IMR-90 (cell line): Measurements from ENCODE around the gene SPAG16. TPM values are rescaled to one million over a fixed set of nuclear protein-coding genes. Genes with fewer than 3 reads are reported as not detected.

ENCODE experiments used
- ATAC-seq: fragments of 200-7000 bp; cut with Tn5 transposase; 2 replicates; pipeline ENCODE4 v1.9.1; 2020; ENCODE audit warnings: low read depth, mild to moderate bottlenecking, moderate library complexity
- BruUV-seq: library from RNA; stranded (reverse); fragments of 400-500 nt; replicated peaks from 2 replicates; lab custom pipeline; 2021; lab: Mats Ljungman, UMichigan
- CTCF ChIA-PET: fragments of 300-600 bp; formaldehyde crosslinking; extraction: SDS; loops from one replicate; lab custom pipeline; 2021; ENCODE audit warnings: antibody characterized with exemption; lab: Yijun Ruan, JAX
- POLR2A ChIA-PET: fragments of 300-600 bp; sonication (Branson Sonifier 250); formaldehyde crosslinking; loops from one replicate; lab custom pipeline; 2022; ENCODE audit warnings: antibody characterized with exemption; ENCODE audit not compliant: unreplicated experiment; lab: Charles Lee
- DNase-seq: peaks from one replicate; pipeline ENCODE4 v3.0.0; 2013
- H2AFZ ChIP-seq: replicated peaks from 2 replicates; pipeline ENCODE3; 2013; ENCODE audit warnings: low read length, mild to moderate bottlenecking; ENCODE audit not compliant: poor library complexity
- H2AK5ac ChIP-seq: 2 replicates; pipeline ENCODE4 v1.6.1; 2013; ENCODE audit warnings: low read depth, low read length, inconsistent platforms
- H2AK9ac ChIP-seq: replicated peaks from 2 replicates; pipeline ENCODE3; 2013; ENCODE audit warnings: mild to moderate bottlenecking, low read depth, low read length, moderate library complexity; ENCODE audit not compliant: poor library complexity
- H2BK120ac ChIP-seq: 2 replicates; pipeline ENCODE4 v1.6.1; 2013; ENCODE audit warnings: low read depth, low read length, inconsistent platforms
- H2BK15ac ChIP-seq: 3 replicates; pipeline ENCODE4 v1.6.1; 2013; ENCODE audit warnings: low read depth, low read length, inconsistent platforms
- H2BK20ac ChIP-seq: 2 replicates; pipeline ENCODE4 v1.6.1; 2013; ENCODE audit warnings: low read depth, mild to moderate bottlenecking, inconsistent platforms, low read length, moderate library complexity
- H2BK5ac ChIP-seq: 2 replicates; pipeline ENCODE4 v1.6.1; 2013; ENCODE audit warnings: mild to moderate bottlenecking, low read depth, low read length, inconsistent platforms; ENCODE audit not compliant: poor library complexity, severe bottlenecking
- H3K14ac ChIP-seq: replicated peaks from 2 replicates; pipeline ENCODE4 v1.6.1; 2013; ENCODE audit warnings: low read depth, low read length, inconsistent platforms
- H3K18ac ChIP-seq: 2 replicates; pipeline ENCODE4 v1.6.1; 2013; ENCODE audit warnings: low read depth, low read length, control low read depth
- H3K23ac ChIP-seq: 2 replicates; pipeline ENCODE4 v1.6.1; 2013; ENCODE audit warnings: low read depth, low read length, inconsistent platforms
- H3K27ac ChIP-seq: 2 replicates; pipeline ENCODE4 v1.5.1; 2013; ENCODE audit warnings: mild to moderate bottlenecking, control low read depth, low read length; ENCODE audit not compliant: insufficient read depth
- H3K27me3 ChIP-seq: 2 replicates; pipeline ENCODE4 v1.6.1; 2013; ENCODE audit warnings: low read length; ENCODE audit not compliant: control insufficient read depth, insufficient read depth
- H3K36me3 ChIP-seq: 2 replicates; pipeline ENCODE4 v1.6.1; 2013; ENCODE audit warnings: low read length, mixed read lengths; ENCODE audit not compliant: control insufficient read depth, insufficient read depth
- H3K4ac ChIP-seq: 2 replicates; pipeline ENCODE4 v1.6.1; 2013; ENCODE audit warnings: low read depth, low read length, inconsistent platforms
- H3K4me1 ChIP-seq: 2 replicates; pipeline ENCODE4 v1.6.1; 2013; ENCODE audit warnings: low read length, mixed read lengths; ENCODE audit not compliant: control insufficient read depth, insufficient read depth
- H3K4me2 ChIP-seq: 2 replicates; pipeline ENCODE4 v1.6.1; 2013; ENCODE audit warnings: low read depth, mild to moderate bottlenecking, control low read depth, low read length, moderate library complexity
- H3K4me3 ChIP-seq: 2 replicates; pipeline ENCODE4 v1.5.1; 2013; ENCODE audit warnings: low read depth, mild to moderate bottlenecking, control low read depth, low read length, moderate library complexity; ENCODE audit not compliant: insufficient read depth
- H3K56ac ChIP-seq: 2 replicates; pipeline ENCODE4 v1.6.1; 2013; ENCODE audit warnings: low read length, inconsistent platforms; ENCODE audit not compliant: insufficient read depth; ENCODE audit errors: extremely low read depth
- H3K79me1 ChIP-seq, 2 experiments: 2 replicates each; pipeline ENCODE4 v1.6.1; 2013; ENCODE audit warnings: low read length in 2 of 2, inconsistent platforms in 1 of 2, low read depth in 1 of 2
- H3K9ac ChIP-seq: 2 replicates; pipeline ENCODE4 v1.6.1; 2013; ENCODE audit warnings: low read depth, low read length, control low read depth
- H3K9me1 ChIP-seq: 2 replicates; pipeline ENCODE4 v1.6.1; 2013; ENCODE audit warnings: low read length, inconsistent platforms; ENCODE audit not compliant: insufficient read depth
- H3K9me3 ChIP-seq: 2 replicates; pipeline ENCODE4 v1.6.1; 2013; ENCODE audit warnings: low read length; ENCODE audit not compliant: control insufficient read depth, insufficient read depth
- H4K20me1 ChIP-seq: 2 replicates; pipeline ENCODE4 v1.6.1; 2013; ENCODE audit warnings: low read length, inconsistent platforms; ENCODE audit not compliant: insufficient read depth
- H4K5ac ChIP-seq: 2 replicates; pipeline ENCODE4 v1.6.1; 2013; ENCODE audit warnings: mild to moderate bottlenecking, low read depth, low read length, control low read depth
- H4K8ac ChIP-seq, 2 experiments: 2 replicates each; pipeline ENCODE4 v1.6.1; 2013; ENCODE audit warnings: low read depth in 2 of 2, low read length in 2 of 2, control low read depth in 1 of 2, inconsistent platforms in 1 of 2
- H4K91ac ChIP-seq: 2 replicates; pipeline ENCODE4 v1.6.1; 2013; ENCODE audit warnings: low read depth, low read length, inconsistent platforms; ENCODE audit not compliant: insufficient read depth
- BHLHE40 ChIP-seq: fragments of 150-350 bp; IDR thresholded peaks from 2 replicates; pipeline ENCODE4 v1.6.1; 2016; ENCODE audit warnings: mild to moderate bottlenecking, low read depth, low read length
- CEBPB ChIP-seq: IDR thresholded peaks from 2 replicates; pipeline ENCODE4 v1.6.1; 2012; ENCODE audit warnings: low read depth, low read length, improper control_type of control experiment
- CHD1 ChIP-seq: IDR thresholded peaks from 2 replicates; pipeline ENCODE4 v1.6.1; 2012; ENCODE audit warnings: low read depth, low read length, improper control_type of control experiment
- FOS ChIP-seq: fragments of 150-350 bp; IDR thresholded peaks from 2 replicates; pipeline ENCODE4 v1.6.1; 2016; ENCODE audit warnings: low read depth, low read length
- MAFK ChIP-seq: IDR thresholded peaks from 2 replicates; pipeline ENCODE4 v1.6.1; 2012; ENCODE audit warnings: low read depth, low read length, improper control_type of control experiment
- MAZ ChIP-seq: IDR thresholded peaks from 2 replicates; pipeline ENCODE4 v1.6.1; 2012; ENCODE audit warnings: low read depth, mild to moderate bottlenecking, low read length, improper control_type of control experiment, moderate library complexity, borderline replicate concordance
- MXI1 ChIP-seq: IDR thresholded peaks from 2 replicates; pipeline ENCODE4 v1.6.1; 2012; ENCODE audit warnings: low read depth, mild to moderate bottlenecking, low read length, moderate library complexity, borderline replicate concordance
- NFE2L2 ChIP-seq: fragments of 150-350 bp; IDR thresholded peaks from 2 replicates; pipeline ENCODE4 v1.6.1; 2016; ENCODE audit warnings: low read depth, mild to moderate bottlenecking, low read length
- POLR2A ChIP-seq: IDR thresholded peaks from 2 replicates; pipeline ENCODE4 v1.6.1; 2012; ENCODE audit warnings: mild to moderate bottlenecking, low read depth, low read length
- RAD21 ChIP-seq: IDR thresholded peaks from 2 replicates; pipeline ENCODE4 v1.6.1; 2012; ENCODE audit warnings: low read length, improper control_type of control experiment
- RCOR1 ChIP-seq: IDR thresholded peaks from 2 replicates; pipeline ENCODE4 v1.6.1; 2012; ENCODE audit warnings: mild to moderate bottlenecking, low read length, improper control_type of control experiment; ENCODE audit not compliant: insufficient replicate concordance
- RFX5 ChIP-seq: IDR thresholded peaks from 2 replicates; pipeline ENCODE4 v1.8.0; 2012; ENCODE audit warnings: low read depth, mild to moderate bottlenecking, low read length, moderate library complexity
- SMC3 ChIP-seq: fragments of 150-350 bp; IDR thresholded peaks from 2 replicates; pipeline ENCODE4 v1.6.1; 2016; ENCODE audit warnings: low read depth, mild to moderate bottlenecking, antibody characterized with exemption, low read length, moderate library complexity
- WGBS, 2 experiments: methylation state at CpG; one replicate each; pipeline versions ENCODE4 v1.1.5 to v1.1.7; 2013; ENCODE audit warnings: missing lambda C conversion rate in 2 of 2; ENCODE audit not compliant: insufficient read length in 1 of 2; ENCODE audit errors: extremely low coverage in 2 of 2; 5-methylcytosine and 5-hydroxymethylcytosine counted together
- dilution Hi-C: fragments of 300-500 bp; cut with HindIII; formaldehyde crosslinking; loops from one replicate; pipeline ENCODE4 v1.14.3; 2018; ENCODE audit warnings: low sequenced_read_pairs; ENCODE audit not compliant: unreplicated experiment
- in situ Hi-C: fragments of 300-500 bp; cut with MboI; formaldehyde crosslinking; loops from 3 replicates; pipeline ENCODE4 v1.14.3; 2019; ENCODE audit warnings: low sequenced_read_pairs, inconsistent platforms, mixed read lengths
- intact Hi-C: fragments of 100-400 bp; cut with micrococcal nuclease; formaldehyde crosslinking; loops from 2 replicates; pipeline ENCODE4 v1.10.0; 2022
- polyA plus RNA-seq, 3 experiments: library from polyadenylated mRNA; depleted of rRNA; stranded (reverse); fragments of >200 nt; gene quantifications; 2 replicates each; pipeline ENCODE4 v1.2.3, GENCODE V29; 2012; ENCODE audit warnings: low replicate concordance in 1 of 3
- total RNA-seq: library from RNA; depleted of rRNA; stranded (reverse); fragments of >200 nt; gene quantifications from 2 replicates; pipeline ENCODE4 v1.2.3, GENCODE V29; 2012
- TF ChIP-seq, protein P1 (sequence below): fragments of 150-350 bp; IDR thresholded peaks from 2 replicates; pipeline ENCODE4 v1.6.1; 2016; ENCODE audit warnings: low read depth, mild to moderate bottlenecking, low read length, moderate library complexity, borderline replicate concordance
- TF ChIP-seq, protein P2 (sequence below): fragments of 150-350 bp; IDR thresholded peaks from 2 replicates; pipeline ENCODE4 v1.6.1; 2017; ENCODE audit warnings: mild to moderate bottlenecking, antibody characterized with exemption, low read length, low read depth
- TF ChIP-seq, protein P3 (sequence below): conservative IDR thresholded peaks from 2 replicates; pipeline ENCODE4 v1.5.1; 2012; ENCODE audit warnings: mild to moderate bottlenecking, low read depth, low read length, improper control_type of control experiment

The SPAG16 gene
- total and polyA plus RNA-seq, 2 of the 4 experiments (the other 2 are of a cell fraction): 7.3 to 13.5 TPM

DNA sequence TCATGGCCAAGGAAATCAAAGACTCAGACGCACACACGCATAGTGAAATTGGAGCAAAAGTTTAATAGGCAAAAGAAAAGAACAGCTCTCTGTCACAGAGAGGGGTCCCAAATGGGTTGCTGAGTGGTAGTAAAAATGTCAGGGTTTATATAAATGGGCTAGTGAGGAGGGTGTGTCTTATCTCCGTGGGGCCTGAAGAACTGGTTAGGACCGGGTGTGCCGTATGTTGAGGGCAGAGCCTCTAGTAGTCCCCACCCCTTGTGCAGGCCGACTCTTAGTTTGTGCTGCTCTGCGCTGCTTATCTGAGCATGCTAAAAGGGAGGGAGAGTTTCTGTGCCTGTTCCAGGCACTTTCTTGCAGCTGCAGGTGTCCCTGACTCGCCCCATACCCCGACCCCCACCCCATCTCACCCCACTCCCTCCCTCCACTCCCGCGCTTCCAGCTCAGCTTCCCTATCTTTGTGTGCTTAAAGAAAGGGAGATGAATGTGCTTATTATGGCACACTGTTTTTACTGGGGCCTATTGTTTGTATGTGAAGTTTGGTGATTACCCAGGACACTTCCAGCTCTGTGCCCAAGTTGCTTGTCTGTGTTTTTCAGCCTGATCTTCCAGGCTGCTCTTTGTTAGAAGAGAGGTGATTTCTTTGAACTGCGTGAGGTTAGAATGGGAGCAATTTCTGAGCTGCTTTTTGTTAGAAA, 167.4 kb downstream of the SPAG16 start:
- Histone ChIP-seq H3K79me1 (no peaks in the 10 kb centered on the region), H2BK20ac (no peak overlapping the region), H4K91ac (no peak overlapping the region), H3K27ac (no peak overlapping the region), H3K9me1 (no peaks in the 10 kb centered on the region), H3K4me1 (no peaks in the 10 kb centered on the region), H3K14ac (no peak overlapping the region), H3K9me3 (peaks cover 2% of the 10 kb centered on the region; the same call in 1 of the 2 replicates), H2AK9ac (no peak overlapping the region), H3K4me2 (no peak overlapping the region), H4K20me1 (no peaks in the 10 kb centered on the region), H3K4ac (no peak overlapping the region), H4K5ac (no peak overlapping the region), H3K23ac (no peak overlapping the region), H3K4me3 (no peak overlapping the region), H2AK5ac (no peak overlapping the region), H3K18ac (no peak overlapping the region), H2BK15ac (no peak overlapping the region), H2AFZ (no peak overlapping the region), H2BK5ac (no peak overlapping the region), H4K8ac (no peak overlapping the region), H3K27me3 (no peaks in the 10 kb centered on the region), H3K36me3 (no peaks in the 10 kb centered on the region), H3K56ac (no peak overlapping the region), H2BK120ac (no peak overlapping the region), H3K9ac (no peak overlapping the region)
- intact Hi-C loops: no loop called here
- TF ChIP-seq, protein P1, sequence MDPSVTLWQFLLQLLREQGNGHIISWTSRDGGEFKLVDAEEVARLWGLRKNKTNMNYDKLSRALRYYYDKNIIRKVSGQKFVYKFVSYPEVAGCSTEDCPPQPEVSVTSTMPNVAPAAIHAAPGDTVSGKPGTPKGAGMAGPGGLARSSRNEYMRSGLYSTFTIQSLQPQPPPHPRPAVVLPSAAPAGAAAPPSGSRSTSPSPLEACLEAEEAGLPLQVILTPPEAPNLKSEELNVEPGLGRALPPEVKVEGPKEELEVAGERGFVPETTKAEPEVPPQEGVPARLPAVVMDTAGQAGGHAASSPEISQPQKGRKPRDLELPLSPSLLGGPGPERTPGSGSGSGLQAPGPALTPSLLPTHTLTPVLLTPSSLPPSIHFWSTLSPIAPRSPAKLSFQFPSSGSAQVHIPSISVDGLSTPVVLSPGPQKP: no peak
- TF ChIP-seq RCOR1: no peak
- TF ChIP-seq, protein P2, sequence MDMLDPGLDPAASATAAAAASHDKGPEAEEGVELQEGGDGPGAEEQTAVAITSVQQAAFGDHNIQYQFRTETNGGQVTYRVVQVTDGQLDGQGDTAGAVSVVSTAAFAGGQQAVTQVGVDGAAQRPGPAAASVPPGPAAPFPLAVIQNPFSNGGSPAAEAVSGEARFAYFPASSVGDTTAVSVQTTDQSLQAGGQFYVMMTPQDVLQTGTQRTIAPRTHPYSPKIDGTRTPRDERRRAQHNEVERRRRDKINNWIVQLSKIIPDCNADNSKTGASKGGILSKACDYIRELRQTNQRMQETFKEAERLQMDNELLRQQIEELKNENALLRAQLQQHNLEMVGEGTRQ: no peak
- no peak for TF ChIP-seq RAD21
- no peak for TF ChIP-seq MAFK
- TF ChIP-seq, protein P3, sequence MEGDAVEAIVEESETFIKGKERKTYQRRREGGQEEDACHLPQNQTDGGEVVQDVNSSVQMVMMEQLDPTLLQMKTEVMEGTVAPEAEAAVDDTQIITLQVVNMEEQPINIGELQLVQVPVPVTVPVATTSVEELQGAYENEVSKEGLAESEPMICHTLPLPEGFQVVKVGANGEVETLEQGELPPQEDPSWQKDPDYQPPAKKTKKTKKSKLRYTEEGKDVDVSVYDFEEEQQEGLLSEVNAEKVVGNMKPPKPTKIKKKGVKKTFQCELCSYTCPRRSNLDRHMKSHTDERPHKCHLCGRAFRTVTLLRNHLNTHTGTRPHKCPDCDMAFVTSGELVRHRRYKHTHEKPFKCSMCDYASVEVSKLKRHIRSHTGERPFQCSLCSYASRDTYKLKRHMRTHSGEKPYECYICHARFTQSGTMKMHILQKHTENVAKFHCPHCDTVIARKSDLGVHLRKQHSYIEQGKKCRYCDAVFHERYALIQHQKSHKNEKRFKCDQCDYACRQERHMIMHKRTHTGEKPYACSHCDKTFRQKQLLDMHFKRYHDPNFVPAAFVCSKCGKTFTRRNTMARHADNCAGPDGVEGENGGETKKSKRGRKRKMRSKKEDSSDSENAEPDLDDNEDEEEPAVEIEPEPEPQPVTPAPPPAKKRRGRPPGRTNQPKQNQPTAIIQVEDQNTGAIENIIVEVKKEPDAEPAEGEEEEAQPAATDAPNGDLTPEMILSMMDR: no peak
- TF ChIP-seq SMC3: no peak
- TF ChIP-seq CEBPB: no peak
- TF ChIP-seq NFE2L2: no peak
- TF ChIP-seq FOS: no peak
- no peak for TF ChIP-seq MAZ
- TF ChIP-seq MXI1: no peak
- no peak for TF ChIP-seq CHD1
- no peak for TF ChIP-seq RFX5
- no peak for TF ChIP-seq BHLHE40
- TF ChIP-seq POLR2A: no peak
- DNase-seq: no peak
- POLR2A ChIA-PET: no interaction called here
- no TSS peak for BruUV-seq
- in situ Hi-C loops: no loop called here
- CTCF ChIA-PET: no interaction called here
- WGBS, 2 experiments: 83% methylated on average over 2 of the region's 12 CpGs; no CpG with 5 or more reads in 1 of the 2 experiments
- dilution Hi-C loops: no loop called here
- ATAC-seq: no peak
